Measurements from ENCODE around the gene PAX7. TPM values are rescaled to one million over a fixed set of nuclear protein-coding genes. Genes with fewer than 3 reads are reported as not detected.

PAX7 gene
- total RNA-seq, 1 experiment from 2014 or later, result 0.15 TPM

- no peak overlapping the region for H3K4me2 ChIP-seq (ENCODE audit: insufficient read depth, insufficient read length, low read length)
- no peak overlapping the region for H4K8ac ChIP-seq (replicated peaks; ENCODE audit: insufficient read length, low read depth, low read length)
- H3K14ac ChIP-seq (ENCODE audit: insufficient read depth, low read length), result no peak overlapping the region
- H3K4me1 ChIP-seq (ENCODE audit: insufficient read depth, low read length), result peaks cover 3% of the 10 kb centered on the region
- no peak overlapping the region for H3K4ac ChIP-seq (ENCODE audit: low read depth, low read length)
- WGBS (ENCODE audit: extremely low coverage, insufficient read length, low lambda C conversion rate), result no CpG with 5 or more reads among the region's 8 CpGs
- no peak overlapping the region for H2AFZ ChIP-seq (ENCODE audit: low read length)
- H4K5ac ChIP-seq (ENCODE audit: insufficient read length, low read depth, low read length), result no peak overlapping the region
- H2BK5ac ChIP-seq (ENCODE audit: insufficient read length, low read length), result no peak overlapping the region
- H3K9me3 ChIP-seq (ENCODE audit: control insufficient read depth, low read depth, low read length), result no peaks in the 10 kb centered on the region
- peaks cover 70% of the 10 kb centered on the region for H3K27me3 ChIP-seq (ENCODE audit: insufficient read depth, low read length)
- H4K91ac ChIP-seq (ENCODE audit: insufficient read length, low read depth, low read length), result no peak overlapping the region
- H2BK15ac ChIP-seq (ENCODE audit: low read depth, low read length), result no peak overlapping the region
- H3T11ph ChIP-seq (ENCODE audit: low read length), result no peak overlapping the region
- no peak overlapping the region for H3K56ac ChIP-seq (ENCODE audit: insufficient read length, low read depth, low read length)
- no peak overlapping the region for H3K23ac ChIP-seq (ENCODE audit: insufficient read length, low read depth, low read length)
- H2BK12ac ChIP-seq (ENCODE audit: insufficient read length, low read depth, low read length), result no peak overlapping the region
- peaks cover 3% of the 10 kb centered on the region for H4K20me1 ChIP-seq (ENCODE audit: control insufficient read depth, insufficient read depth, insufficient read length)
- peaks cover 100% of the 10 kb centered on the region for H3K27me3 Mint-ChIP-seq (ENCODE audit: low read depth)
- no peak overlapping the region for H2BK20ac ChIP-seq (ENCODE audit: low read depth, low read length, poor library complexity, severe bottlenecking)
- peaks cover 42 to 63% of the 10 kb centered on the region in 2 experiments for H3K4me1 Mint-ChIP-seq
- no peak overlapping the region for H3K9ac ChIP-seq (ENCODE audit: extremely low read depth, insufficient read length, low read length)
- no peak for TF ChIP-seq CTCF (conservative IDR thresholded peaks at IDR 0.05)
- no peaks in the 10 kb centered on the region for H3K79me1 ChIP-seq (ENCODE audit: insufficient read depth, low read depth, low read length, poor library complexity, severe bottlenecking)
- H2AK5ac ChIP-seq (ENCODE audit: insufficient read length, low read length), result no peak overlapping the region
- no peaks in the 10 kb centered on the region for H3K36me3 Mint-ChIP-seq (ENCODE audit: insufficient read depth in 1 of 3, low read depth in 3 of 3)
- H3K27ac ChIP-seq (ENCODE audit: insufficient read length, low read depth, low read length), result no peak overlapping the region
- H3K79me2 ChIP-seq (ENCODE audit: insufficient read depth, low read length), result no peaks in the 10 kb centered on the region
- no peak for DNase-seq
- peaks cover 0 to 8% of the 10 kb centered on the region in 2 experiments; a peak in 4 of 5 replicates for H3K9me3 Mint-ChIP-seq
- H3K4me3 Mint-ChIP-seq, result peak overlapping the region in 1 of 2 experiments; percentile 14; a peak in 2 of 5 replicates
- H3K23me2 ChIP-seq (ENCODE audit: insufficient read length, low read depth, low read length, poor library complexity, severe bottlenecking), result peaks cover 14% of the 10 kb centered on the region
- H2BK120ac ChIP-seq (ENCODE audit: low read depth, low read length, poor library complexity, severe bottlenecking), result no peak overlapping the region
- no peak overlapping the region for H3K18ac ChIP-seq (ENCODE audit: insufficient read length, low read depth, low read length)
- no peak overlapping the region for H3K27ac Mint-ChIP-seq
Measured at GRCh38 chr1:18628511-18628910, 2.1 kb upstream of the PAX7 start.

Data from H9 (cell line).